ENCODE results near the gene MEF2B.

The MEF2B gene

GRCh38 chr19:19165396-19165795, 4.7 kb downstream of the MEF2B start:
- TF ChIP-seq ZFX (IDR thresholded peaks at IDR 0.05) (no peak), CTCF (conservative IDR thresholded peaks at IDR 0.05) (no peak)
- no peak overlapping the region for H3K27ac ChIP-seq

- no peak overlapping the region for H3K27ac ChIP-seq
- no peak for TF ChIP-seq CTCF (conservative IDR thresholded peaks at IDR 0.05)
- TF ChIP-seq ZFX (IDR thresholded peaks at IDR 0.05) = no peak
Measured at GRCh38 chr19:19162495-19162894, 7.6 kb downstream of the MEF2B start.

- H3K27ac ChIP-seq = no peak overlapping the region
- TF ChIP-seq CTCF (conservative IDR thresholded peaks at IDR 0.05) = no peak
- TF ChIP-seq ZFX (IDR thresholded peaks at IDR 0.05) = no peak
Measured at GRCh38 chr19:19160461-19161035, 9.5 kb downstream of the MEF2B start.

- H3K27ac ChIP-seq = no peak overlapping the region
- TF ChIP-seq ZFX (IDR thresholded peaks at IDR 0.05) (no peak), CTCF (conservative IDR thresholded peaks at IDR 0.05) (no peak)
Measured at GRCh38 chr19:19159534-19159933, 10.5 kb downstream of the MEF2B start.

- H3K27ac ChIP-seq = no peak overlapping the region
- no peak for TF ChIP-seq CTCF (conservative IDR thresholded peaks at IDR 0.05)
- no peak for TF ChIP-seq ZFX (IDR thresholded peaks at IDR 0.05)
Measured at GRCh38 chr19:19157808-19158207, 12.3 kb downstream of the MEF2B start.

GRCh38 chr19:19155495-19156219, 14.4 kb downstream of the MEF2B start:
- TF ChIP-seq ZFX (IDR thresholded peaks at IDR 0.05) = no peak
- no peak for TF ChIP-seq CTCF (conservative IDR thresholded peaks at IDR 0.05)

GRCh38 chr19:19154768-19155494, 15.1 kb downstream of the MEF2B start:
- H3K27ac ChIP-seq = no peak overlapping the region
- TF ChIP-seq CTCF (conservative IDR thresholded peaks at IDR 0.05) = no peak
- TF ChIP-seq ZFX (IDR thresholded peaks at IDR 0.05) = no peak

More at GRCh38 chr19:19155495-19156219, 14.4 kb downstream of the MEF2B start:
- no peak overlapping the region for H3K27ac ChIP-seq
